ENCODE data around the gene NLGN3. TPM values are rescaled to one million over a fixed set of nuclear protein-coding genes. Genes with fewer than 3 reads are reported as not detected.

NLGN3 gene
- polyA plus RNA-seq, 2 of the 4 experiments (the other 2 are of a cell fraction) = 0.84 to 1.00 TPM

DNA sequence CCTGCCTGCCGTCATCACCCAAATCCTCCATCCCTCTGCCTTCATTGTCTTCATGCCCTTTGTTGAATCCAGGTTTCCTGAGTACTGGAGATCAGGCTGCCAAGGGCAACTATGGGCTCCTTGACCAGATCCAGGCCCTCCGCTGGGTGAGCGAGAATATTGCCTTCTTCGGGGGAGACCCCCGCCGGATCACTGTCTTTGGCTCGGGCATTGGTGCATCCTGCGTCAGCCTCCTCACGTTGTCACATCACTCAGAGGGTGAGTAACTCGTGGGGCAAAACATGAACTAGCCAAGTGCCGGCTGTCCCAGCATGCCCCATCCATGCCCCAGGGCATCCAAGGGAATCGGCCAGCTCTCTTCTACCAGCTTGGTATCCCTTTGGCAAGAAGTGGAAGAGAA, 19.4 kb downstream of the NLGN3 start:
- Histone ChIP-seq H3K9me3 (no peaks in the 10 kb centered on the region), H3K4me3 (no peak overlapping the region), H3K4me1 (no peaks in the 10 kb centered on the region), H3K4me2 (no peak overlapping the region), H3K27ac (no peak overlapping the region)
- FAIRE-seq = no peak
- TF ChIP-seq SMC3 (IDR thresholded peaks at IDR 0.05) = no peak
- no peak for TF ChIP-seq HES2 (IDR thresholded peaks at IDR 0.05)
- TF ChIP-seq CBX2 (IDR thresholded peaks at IDR 0.05; ENCODE audit: borderline replicate concordance, low read depth) = no peak
- TF ChIP-seq RAD21 (conservative IDR thresholded peaks at IDR 0.05 in 1 of 2, IDR thresholded peaks at IDR 0.05 in 1 of 2) = no peak
- no peak for TF ChIP-seq HOXA7 (CRISPR knock-in tag; IDR thresholded peaks at IDR 0.05)
- no peak for TF ChIP-seq CBX8 (IDR thresholded peaks at IDR 0.05)
- TF ChIP-seq NR3C1 (IDR thresholded peaks at IDR 0.05) = no peak
- TF ChIP-seq JUNB (IDR thresholded peaks at IDR 0.05) = no peak
- no peak for TF ChIP-seq ZC3H11A (IDR thresholded peaks at IDR 0.05)
- no peak for TF ChIP-seq MAZ (IDR thresholded peaks at IDR 0.05; ENCODE audit: borderline replicate concordance, low read depth, low read length)
- TF ChIP-seq TFCP2L1 (CRISPR knock-in tag; IDR thresholded peaks at IDR 0.05) = no peak
- TF ChIP-seq, protein P1, sequence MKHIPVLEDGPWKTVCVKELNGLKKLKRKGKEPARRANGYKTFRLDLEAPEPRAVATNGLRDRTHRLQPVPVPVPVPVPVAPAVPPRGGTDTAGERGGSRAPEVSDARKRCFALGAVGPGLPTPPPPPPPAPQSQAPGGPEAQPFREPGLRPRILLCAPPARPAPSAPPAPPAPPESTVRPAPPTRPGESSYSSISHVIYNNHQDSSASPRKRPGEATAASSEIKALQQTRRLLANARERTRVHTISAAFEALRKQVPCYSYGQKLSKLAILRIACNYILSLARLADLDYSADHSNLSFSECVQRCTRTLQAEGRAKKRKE (CRISPR knock-in tag; IDR thresholded peaks at IDR 0.05; ENCODE audit: low read depth) = no peak
- no peak for TF ChIP-seq PHF8 (IDR thresholded peaks at IDR 0.05; ENCODE audit: borderline replicate concordance, low read depth)
- TF ChIP-seq TP53 (CRISPR knock-in tag; IDR thresholded peaks at IDR 0.05) = no peak
- no peak for TF ChIP-seq HEYL (CRISPR knock-in tag; IDR thresholded peaks at IDR 0.05)
- TF ChIP-seq EHF (CRISPR knock-in tag; IDR thresholded peaks at IDR 0.05) = no peak
- TF ChIP-seq, protein P2, sequence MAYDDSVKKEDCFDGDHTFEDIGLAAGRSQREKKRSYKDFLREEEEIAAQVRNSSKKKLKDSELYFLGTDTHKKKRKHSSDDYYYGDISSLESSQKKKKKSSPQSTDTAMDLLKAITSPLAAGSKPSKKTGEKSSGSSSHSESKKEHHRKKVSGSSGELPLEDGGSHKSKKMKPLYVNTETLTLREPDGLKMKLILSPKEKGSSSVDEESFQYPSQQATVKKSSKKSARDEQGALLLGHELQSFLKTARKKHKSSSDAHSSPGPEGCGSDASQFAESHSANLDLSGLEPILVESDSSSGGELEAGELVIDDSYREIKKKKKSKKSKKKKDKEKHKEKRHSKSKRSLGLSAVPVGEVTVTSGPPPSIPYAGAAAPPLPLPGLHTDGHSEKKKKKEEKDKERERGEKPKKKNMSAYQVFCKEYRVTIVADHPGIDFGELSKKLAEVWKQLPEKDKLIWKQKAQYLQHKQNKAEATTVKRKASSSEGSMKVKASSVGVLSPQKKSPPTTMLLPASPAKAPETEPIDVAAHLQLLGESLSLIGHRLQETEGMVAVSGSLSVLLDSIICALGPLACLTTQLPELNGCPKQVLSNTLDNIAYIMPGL (CRISPR knock-in tag; IDR thresholded peaks at IDR 0.05; ENCODE audit: borderline replicate concordance) = no peak
- ATAC-seq = no peak
- ChIA-PET POLR2A (no interaction called here), CTCF (interaction anchor here (1.1 kb wide), 1 partner anchor 33 kb away, joined by 3 read pairs; no protein-coding TSS in a partner anchor)
- no peak for DNase-seq (ENCODE audit: low read depth in 1 of 2, low spot score in 1 of 2)
- WGBS (ENCODE audit: missing lambda C conversion rate) = 70% methylated on average over 9 of the region's 12 CpGs

GRCh38 chrX:71166461-71166860, 21.8 kb downstream of the NLGN3 start:
- no peak overlapping the region for H3K27ac ChIP-seq
- H3K4me1 ChIP-seq = no peaks in the 10 kb centered on the region
- H3K9me3 ChIP-seq = no peaks in the 10 kb centered on the region
- 67% methylated on average over 6 of the region's 6 CpGs for WGBS (ENCODE audit: missing lambda C conversion rate)
- ChIA-PET CTCF (interaction anchor here (1.2 kb wide), 1 partner anchor 8 kb away, joined by 3 read pairs; no protein-coding TSS in a partner anchor), POLR2A (no interaction called here)
- DNase-seq (ENCODE audit: low read depth in 1 of 2, low spot score in 1 of 2) (no peak), FAIRE-seq (no peak), ATAC-seq (no peak)
- no peak overlapping the region for H3K4me3 ChIP-seq
- H3K4me2 ChIP-seq = no peak overlapping the region
- TF ChIP-seq RCOR1 (IDR thresholded peaks at IDR 0.05; ENCODE audit: low read depth, low read length) (no peak), PBX3 (IDR thresholded peaks at IDR 0.05) (no peak), TFCP2L1 (CRISPR knock-in tag; IDR thresholded peaks at IDR 0.05) (no peak), HES2 (IDR thresholded peaks at IDR 0.05) (no peak)
